Gastrocnemius medialis (tissue), 4 donors: ENCODE results near the gene TNS3.

Source experiments
- CTCF ChIP-seq, 5 experiments: fragments of 450-650 bp in 3 of 5; fragments of 200-600 bp in 2 of 5; sonication (generic) in 2 of 5; IDR thresholded peaks in 4 of 5; conservative IDR thresholded peaks in 1 of 5; 1 replicate in 4 of 5; 2 replicates in 1 of 5; pipeline ENCODE4 v1.5.1; 2016 to 2019; ENCODE audit warnings: antibody characterized with exemption in 5 of 5, mild to moderate bottlenecking in 3 of 5, moderate library complexity in 3 of 5
- POLR2A ChIP-seq, 2 donors: fragments of 450-650 bp; IDR thresholded peaks; one replicate each; pipeline ENCODE4 v1.6.1; 2017; ENCODE audit warnings: antibody characterized with exemption in 2 of 2, mild to moderate bottlenecking in 2 of 2, moderate library complexity in 2 of 2

GRCh38 chr7:47452295-47452694 is 129.6 kb downstream of the TNS3 start:
- no peak for TF ChIP-seq CTCF (IDR thresholded peaks at IDR 0.05 in 4 of 5, conservative IDR thresholded peaks at IDR 0.05 in 1 of 5)
- TF ChIP-seq POLR2A (IDR thresholded peaks at IDR 0.05) = no peak
